Memory B cell (primary cell): ENCODE results near the gene PLAGL1.
A peak's percentile ranks its signal among the peaks of the same experiment; 100 is the strongest.

Experiments
- ATAC-seq: fragments of 150-1000 bp; cut with Tn5 transposase; 2 replicates; pipeline ENCODE4 v1.10.0; 2021; ENCODE audit warnings: low read depth, mild to moderate bottlenecking, moderate library complexity
- DNase-seq, 2 donors: peaks; one replicate each; pipeline ENCODE4 v3.0.0; 2022; ENCODE audit warnings: low spot score in 2 of 2
- H3K27ac Mint-ChIP-seq: one replicate; pipeline ENCODE4 v1.8.0; 2022; ENCODE audit warnings: mild to moderate bottlenecking, moderate library complexity, mixed read lengths
- H3K27me3 Mint-ChIP-seq: one replicate; pipeline ENCODE4 v1.8.0; 2022; ENCODE audit warnings: mixed read lengths
- H3K36me3 Mint-ChIP-seq: one replicate; pipeline ENCODE4 v1.8.0; 2022; ENCODE audit warnings: mild to moderate bottlenecking, mixed read lengths
- H3K4me1 Mint-ChIP-seq: one replicate; pipeline ENCODE4 v1.8.0; 2022; ENCODE audit warnings: mixed read lengths
- H3K4me3 Mint-ChIP-seq: one replicate; pipeline ENCODE4 v1.8.0; 2022; ENCODE audit warnings: mild to moderate bottlenecking, moderate library complexity, mixed read lengths
- H3K9me3 Mint-ChIP-seq: one replicate; pipeline ENCODE4 v1.8.0; 2022; ENCODE audit warnings: mixed read lengths

The PLAGL1 gene

DNA sequence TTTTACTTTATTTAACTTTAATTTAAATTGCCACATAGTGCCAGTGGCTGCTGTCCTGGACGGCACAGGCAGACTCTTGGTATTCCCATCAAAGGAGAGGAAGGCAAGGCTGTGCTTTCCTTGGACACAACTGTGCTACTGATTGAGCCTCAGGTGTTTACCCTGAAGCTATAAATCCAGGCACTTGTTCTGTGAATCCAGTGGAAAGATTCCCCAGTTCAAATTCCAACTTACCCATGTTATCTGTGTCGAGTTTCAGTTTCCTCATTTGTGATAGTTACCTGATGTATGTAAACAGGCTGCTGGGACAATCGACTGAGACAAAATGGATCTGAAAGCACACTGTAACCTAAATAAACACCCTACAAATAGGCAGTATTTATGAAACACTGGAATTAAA lies 57.2 kb downstream of the PLAGL1 start:
- Mint-ChIP-seq H3K36me3 (peaks cover 18% of the 10 kb centered on the region), H3K4me3 (no peak overlapping the region)

DNA sequence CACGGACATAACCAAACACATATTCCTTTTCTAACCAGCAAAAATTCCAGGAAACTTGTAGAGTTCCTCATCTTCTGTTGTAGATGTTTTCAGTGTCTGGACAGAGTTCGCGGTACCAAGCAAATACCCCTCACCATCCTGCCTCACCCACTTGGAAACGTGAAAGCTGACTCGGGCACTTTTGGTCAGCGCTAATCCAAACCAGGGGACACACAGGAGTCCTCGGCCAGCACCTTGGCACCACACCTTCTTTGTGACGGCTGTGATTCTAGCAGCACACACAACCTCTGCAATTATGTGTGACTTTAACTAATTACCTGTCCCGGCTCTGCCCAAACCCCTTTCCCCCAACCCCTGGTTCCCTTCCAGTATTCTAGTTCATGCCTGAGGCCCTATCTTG lies 58.1 kb downstream of the PLAGL1 start:
- DNase-seq = no peak
- Mint-ChIP-seq H3K4me1 (no peaks in the 10 kb centered on the region), H3K4me3 (no peak overlapping the region), H3K9me3 (peaks cover 4% of the 10 kb centered on the region), H3K27ac (no peak overlapping the region), H3K27me3 (no peaks in the 10 kb centered on the region), H3K36me3 (peaks cover 18% of the 10 kb centered on the region)
- no peak for ATAC-seq

More for the DNA sequence above, 57.2 kb downstream of the PLAGL1 start:
- Mint-ChIP-seq H3K4me1 (no peaks in the 10 kb centered on the region), H3K27ac (no peak overlapping the region), H3K9me3 (peaks cover 4% of the 10 kb centered on the region), H3K27me3 (no peaks in the 10 kb centered on the region)
- ATAC-seq (no peak), DNase-seq (no peak)

- Mint-ChIP-seq H3K4me3 (no peak overlapping the region), H3K36me3 (peaks cover 18% of the 10 kb centered on the region), H3K9me3 (peaks cover 4% of the 10 kb centered on the region), H3K27me3 (no peaks in the 10 kb centered on the region), H3K4me1 (no peaks in the 10 kb centered on the region), H3K27ac (no peak overlapping the region)
- no peak for ATAC-seq
- DNase-seq = no peak
Measured at GRCh38 chr6:143949535-143949934, 58.5 kb downstream of the PLAGL1 start.

GRCh38 chr6:143948208-143948607 lies 59.9 kb downstream of the PLAGL1 start:
- H3K4me1 Mint-ChIP-seq = no peaks in the 10 kb centered on the region
- ATAC-seq (no peak), DNase-seq (no peak)
- H3K27me3 Mint-ChIP-seq = no peaks in the 10 kb centered on the region
- H3K4me3 Mint-ChIP-seq = no peak overlapping the region
- peaks cover 18% of the 10 kb centered on the region for H3K36me3 Mint-ChIP-seq
- H3K9me3 Mint-ChIP-seq = peaks cover 4% of the 10 kb centered on the region
- H3K27ac Mint-ChIP-seq = no peak overlapping the region

DNA sequence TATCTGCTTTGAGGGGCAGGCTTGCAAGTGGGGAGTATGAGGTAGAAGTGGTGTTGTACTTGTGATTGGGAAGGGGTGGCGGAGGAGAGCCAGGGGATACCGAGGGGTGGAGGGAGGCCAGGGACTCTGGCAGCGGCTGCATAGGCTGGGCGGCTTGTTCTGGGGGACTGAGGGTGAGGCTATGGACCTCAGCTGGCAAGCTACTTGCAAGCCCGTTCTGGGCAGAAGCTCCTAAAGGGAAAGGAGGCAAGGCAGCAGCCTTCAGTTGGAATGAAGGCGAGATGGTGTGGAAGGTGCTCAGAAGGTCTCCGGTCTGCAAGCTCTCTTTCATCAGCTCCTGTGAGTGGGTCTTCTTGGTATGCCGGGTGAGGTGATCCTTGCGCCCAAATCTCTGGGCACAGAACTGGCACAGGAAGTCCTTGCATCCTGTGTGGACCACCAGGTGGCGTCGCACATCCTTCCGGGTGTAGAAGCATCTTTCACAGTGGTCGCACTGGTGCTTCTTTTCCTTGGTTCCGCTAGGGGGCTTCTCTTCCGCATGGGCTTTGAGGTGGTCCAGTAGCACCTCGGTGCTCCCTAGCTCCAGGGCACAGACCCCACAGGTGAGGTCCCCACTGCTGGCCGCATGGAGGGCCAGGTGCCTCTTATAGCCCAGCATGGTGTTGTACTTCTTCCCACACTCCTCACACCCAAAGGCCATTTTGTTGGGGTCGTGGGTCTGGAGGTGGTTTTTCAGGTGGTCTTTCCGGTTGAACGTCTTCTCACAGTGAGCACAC lies 66.0 kb downstream of the PLAGL1 start:
- no peaks in the 10 kb centered on the region for H3K27me3 Mint-ChIP-seq
- no peak overlapping the region for H3K4me3 Mint-ChIP-seq
- H3K27ac Mint-ChIP-seq = no peak overlapping the region
- H3K9me3 Mint-ChIP-seq = no peaks in the 10 kb centered on the region
- ATAC-seq = peak; percentile 45
- peaks cover under 1% of the 10 kb centered on the region for H3K36me3 Mint-ChIP-seq
- H3K4me1 Mint-ChIP-seq = peaks cover 6% of the 10 kb centered on the region
- peak; percentile 10 to 23 for DNase-seq

- Mint-ChIP-seq H3K4me1 (peaks cover 6% of the 10 kb centered on the region), H3K36me3 (no peaks in the 10 kb centered on the region), H3K27ac (no peak overlapping the region), H3K27me3 (peaks cover 3% of the 10 kb centered on the region), H3K9me3 (no peaks in the 10 kb centered on the region), H3K4me3 (no peak overlapping the region)
- ATAC-seq (peak; percentile 99), DNase-seq (peak; percentile 40 to 65)
Measured at GRCh38 chr6:143940011-143940597, 68.0 kb downstream of the PLAGL1 start.

DNA sequence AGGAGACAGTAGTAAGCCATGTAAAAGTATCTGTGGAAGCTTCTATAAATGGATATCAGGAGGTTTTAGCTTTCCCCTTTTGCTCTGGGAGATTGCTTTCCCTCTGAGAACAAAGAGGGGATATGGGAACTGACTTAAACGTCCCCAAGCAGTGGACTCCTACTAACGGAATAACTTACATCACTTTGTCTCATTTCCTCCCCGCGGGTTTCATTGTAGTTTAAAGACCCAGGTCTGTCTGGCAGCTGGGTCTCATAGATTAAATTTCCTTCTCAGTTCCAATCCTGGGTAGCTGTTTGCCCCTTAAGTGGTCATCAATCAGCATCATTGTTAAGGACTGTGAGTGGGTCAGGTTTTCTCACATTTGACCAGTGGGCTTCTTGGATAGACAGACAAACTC lies 68.7 kb downstream of the PLAGL1 start:
- Mint-ChIP-seq H3K9me3 (no peaks in the 10 kb centered on the region), H3K27ac (no peak overlapping the region), H3K27me3 (peaks cover 4% of the 10 kb centered on the region), H3K36me3 (peaks cover 5% of the 10 kb centered on the region), H3K4me3 (no peak overlapping the region), H3K4me1 (peaks cover 6% of the 10 kb centered on the region)
- ATAC-seq (no peak), DNase-seq (no peak)

DNA sequence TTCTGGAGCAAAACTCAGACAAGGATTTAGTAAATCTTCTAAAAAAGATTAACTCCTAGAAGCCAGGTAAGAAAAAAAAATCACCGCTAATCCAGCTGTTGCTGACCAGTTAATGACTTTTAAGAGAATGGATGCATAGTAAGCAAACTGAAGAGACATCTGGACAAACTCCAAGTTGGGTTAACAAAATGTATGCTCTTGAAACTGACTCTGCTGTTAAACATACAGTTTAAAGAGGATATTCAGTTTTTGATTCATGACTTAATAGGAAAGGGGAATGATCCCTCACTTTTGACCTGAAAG lies 70.4 kb downstream of the PLAGL1 start:
- Mint-ChIP-seq H3K27ac (no peak overlapping the region), H3K36me3 (peaks cover 7% of the 10 kb centered on the region), H3K4me3 (no peak overlapping the region), H3K4me1 (peaks cover 6% of the 10 kb centered on the region), H3K27me3 (peaks cover 10% of the 10 kb centered on the region), H3K9me3 (peaks cover under 1% of the 10 kb centered on the region)
- no peak for ATAC-seq
- DNase-seq = no peak

DNA sequence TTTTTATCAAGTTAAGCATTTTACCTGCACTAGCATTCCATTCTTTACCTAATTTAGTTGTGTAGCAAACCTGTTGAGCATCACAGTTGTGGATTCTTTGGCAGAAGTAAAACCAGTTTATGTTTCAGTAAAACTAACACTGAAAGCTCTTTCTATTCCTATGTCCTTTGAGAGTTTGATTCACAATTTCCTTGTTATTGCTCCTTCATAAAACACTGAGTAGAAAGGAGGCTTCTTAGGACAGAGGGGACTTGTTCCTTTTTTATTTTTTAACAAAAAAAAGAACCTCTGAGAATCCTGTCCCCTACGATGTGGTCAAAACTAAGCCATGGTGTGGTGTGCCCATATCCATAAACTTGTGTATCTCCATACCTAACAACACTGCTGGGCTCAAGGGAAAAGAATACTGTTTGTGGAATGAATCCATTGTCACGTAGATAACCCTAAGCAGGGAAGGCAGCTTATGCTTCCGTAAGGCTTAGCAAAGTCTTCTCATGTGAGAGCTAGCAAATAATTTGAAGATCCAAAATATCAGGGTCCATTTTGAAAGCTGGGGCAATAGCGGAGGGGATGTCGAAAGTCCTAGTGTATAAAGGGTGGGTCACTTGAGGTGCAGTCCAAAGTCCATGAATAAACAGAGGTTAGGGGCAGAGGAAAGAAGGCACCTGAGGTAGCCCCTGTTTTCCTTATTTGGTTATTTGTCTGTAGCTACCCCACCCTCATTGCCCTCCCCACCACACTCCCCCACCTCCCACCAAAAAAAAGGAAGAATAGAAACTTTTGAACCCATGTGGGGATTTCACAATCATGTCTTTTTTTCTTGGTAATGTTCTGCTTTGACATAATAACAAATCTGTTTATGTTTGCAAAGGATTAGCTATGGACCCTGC lies 71.0 kb downstream of the PLAGL1 start:
- Mint-ChIP-seq H3K4me1 (peaks cover 6% of the 10 kb centered on the region), H3K27me3 (peaks cover 10% of the 10 kb centered on the region), H3K4me3 (no peak overlapping the region), H3K27ac (no peak overlapping the region), H3K36me3 (peaks cover 12% of the 10 kb centered on the region), H3K9me3 (peaks cover 4% of the 10 kb centered on the region)
- DNase-seq (no peak), ATAC-seq (no peak)

- Mint-ChIP-seq H3K27ac (no peak overlapping the region), H3K9me3 (peaks cover 4% of the 10 kb centered on the region), H3K27me3 (peaks cover 10% of the 10 kb centered on the region), H3K4me3 (no peak overlapping the region), H3K4me1 (peaks cover 3% of the 10 kb centered on the region), H3K36me3 (peaks cover 15% of the 10 kb centered on the region)
- ATAC-seq (no peak), DNase-seq (no peak)
Measured at GRCh38 chr6:143936347-143936746, 71.7 kb downstream of the PLAGL1 start.

- Mint-ChIP-seq H3K36me3 (peaks cover 21% of the 10 kb centered on the region), H3K27me3 (peaks cover 10% of the 10 kb centered on the region), H3K27ac (no peak overlapping the region), H3K4me3 (no peak overlapping the region), H3K9me3 (peaks cover 12% of the 10 kb centered on the region), H3K4me1 (peaks cover under 1% of the 10 kb centered on the region)
- ATAC-seq (no peak), DNase-seq (no peak)
Measured at GRCh38 chr6:143934867-143935266, 73.2 kb downstream of the PLAGL1 start.

- H3K9me3 Mint-ChIP-seq = peaks cover 16% of the 10 kb centered on the region
- no peak overlapping the region for H3K27ac Mint-ChIP-seq
- DNase-seq (no peak), ATAC-seq (no peak)
- peaks cover 10% of the 10 kb centered on the region for H3K27me3 Mint-ChIP-seq
- H3K36me3 Mint-ChIP-seq = peaks cover 22% of the 10 kb centered on the region
- no peak overlapping the region for H3K4me3 Mint-ChIP-seq
- H3K4me1 Mint-ChIP-seq = no peaks in the 10 kb centered on the region
Measured at GRCh38 chr6:143934331-143934730, 73.7 kb downstream of the PLAGL1 start.

GRCh38 chr6:143929975-143930374 lies 78.1 kb downstream of the PLAGL1 start:
- H3K27ac Mint-ChIP-seq = no peak overlapping the region
- no peak for ATAC-seq
- H3K4me1 Mint-ChIP-seq = no peaks in the 10 kb centered on the region
- H3K4me3 Mint-ChIP-seq = no peak overlapping the region
- peaks cover 6% of the 10 kb centered on the region for H3K27me3 Mint-ChIP-seq
- H3K36me3 Mint-ChIP-seq = peaks cover 25% of the 10 kb centered on the region
- no peak for DNase-seq
- H3K9me3 Mint-ChIP-seq = peaks cover 21% of the 10 kb centered on the region

GRCh38 chr6:143928853-143929252 lies 79.2 kb downstream of the PLAGL1 start:
- no peak for DNase-seq
- ATAC-seq = no peak
- peaks cover 19% of the 10 kb centered on the region for H3K36me3 Mint-ChIP-seq
- H3K9me3 Mint-ChIP-seq = peaks cover 21% of the 10 kb centered on the region
- H3K27ac Mint-ChIP-seq = no peak overlapping the region
- H3K4me3 Mint-ChIP-seq = no peak overlapping the region
- H3K4me1 Mint-ChIP-seq = no peaks in the 10 kb centered on the region
- H3K27me3 Mint-ChIP-seq = peaks cover 3% of the 10 kb centered on the region
